Measurements from ENCODE around the gene SEMA5A. TPM values are rescaled to one million over a fixed set of nuclear protein-coding genes. Genes with fewer than 3 reads are reported as not detected.

The SEMA5A gene
- total RNA-seq, 1 donor from 2014 or later, result 9.3 TPM

- Histone ChIP-seq H3K27ac (no peak overlapping the region), H3K27me3 (no peaks in the 10 kb centered on the region), H3K36me3 (no peaks in the 10 kb centered on the region), H3K4me1 (no peaks in the 10 kb centered on the region), H3K9me3 (no peaks in the 10 kb centered on the region), H3K4me3 (no peak overlapping the region)
- DNase-seq (ENCODE audit: extremely low spot score in 2 of 2), result no peak
- TF ChIP-seq CTCF (IDR thresholded peaks at IDR 0.05) (no peak), POLR2A (IDR thresholded peaks at IDR 0.05) (no peak), POLR2AphosphoS5 (IDR thresholded peaks at IDR 0.05; ENCODE audit: insufficient read depth in 1 of 2, low read depth in 1 of 2) (no peak)
- intact Hi-C loops (cut with DNase I), result no loop called here
Measured at GRCh38 chr5:9370256-9370655, 175.6 kb downstream of the SEMA5A start.

GRCh38 chr5:9365512-9365911 is 180.4 kb downstream of the SEMA5A start:
- intact Hi-C loops (cut with DNase I), result no loop called here
- H3K9me3 ChIP-seq, result no peaks in the 10 kb centered on the region
- no peak for DNase-seq (ENCODE audit: extremely low spot score in 2 of 2)
- H3K36me3 ChIP-seq, result no peaks in the 10 kb centered on the region
- H3K27ac ChIP-seq, result no peak overlapping the region
- no peak overlapping the region for H3K4me3 ChIP-seq
- TF ChIP-seq POLR2AphosphoS5 (IDR thresholded peaks at IDR 0.05; ENCODE audit: insufficient read depth in 1 of 2, low read depth in 1 of 2), result no peak
- TF ChIP-seq POLR2A (IDR thresholded peaks at IDR 0.05), result no peak
- TF ChIP-seq CTCF (IDR thresholded peaks at IDR 0.05), result no peak
- no peaks in the 10 kb centered on the region for H3K4me1 ChIP-seq
- H3K27me3 ChIP-seq, result no peaks in the 10 kb centered on the region

GRCh38 chr5:9363449-9363848 is 182.4 kb downstream of the SEMA5A start:
- intact Hi-C loops (cut with DNase I), result no loop called here
- no peak for DNase-seq (ENCODE audit: extremely low spot score in 2 of 2)
- TF ChIP-seq CTCF (IDR thresholded peaks at IDR 0.05), result no peak
- TF ChIP-seq POLR2A (IDR thresholded peaks at IDR 0.05), result no peak
- no peak for TF ChIP-seq POLR2AphosphoS5 (IDR thresholded peaks at IDR 0.05; ENCODE audit: insufficient read depth in 1 of 2, low read depth in 1 of 2)
- H3K27me3 ChIP-seq, result no peaks in the 10 kb centered on the region
- H3K4me1 ChIP-seq, result no peaks in the 10 kb centered on the region
- no peaks in the 10 kb centered on the region for H3K9me3 ChIP-seq
- no peak overlapping the region for H3K4me3 ChIP-seq
- no peaks in the 10 kb centered on the region for H3K36me3 ChIP-seq
- no peak overlapping the region for H3K27ac ChIP-seq

- intact Hi-C loops (cut with DNase I), result no loop called here
- TF ChIP-seq POLR2A (IDR thresholded peaks at IDR 0.05) (no peak), CTCF (IDR thresholded peaks at IDR 0.05) (no peak), POLR2AphosphoS5 (IDR thresholded peaks at IDR 0.05; ENCODE audit: insufficient read depth in 1 of 2, low read depth in 1 of 2) (no peak)
- Histone ChIP-seq H3K4me1 (no peaks in the 10 kb centered on the region), H3K27ac (no peak overlapping the region), H3K9me3 (no peaks in the 10 kb centered on the region), H3K36me3 (no peaks in the 10 kb centered on the region), H3K27me3 (no peaks in the 10 kb centered on the region), H3K4me3 (no peak overlapping the region)
- no peak for DNase-seq (ENCODE audit: extremely low spot score in 2 of 2)
Measured at GRCh38 chr5:9363026-9363425, 182.8 kb downstream of the SEMA5A start.

- no peak overlapping the region for H3K27ac ChIP-seq
- H3K4me3 ChIP-seq, result no peak overlapping the region
- intact Hi-C loops (cut with DNase I), result no loop called here
- no peaks in the 10 kb centered on the region for H3K4me1 ChIP-seq
- no peaks in the 10 kb centered on the region for H3K27me3 ChIP-seq
- no peak for DNase-seq (ENCODE audit: extremely low spot score in 2 of 2)
- H3K36me3 ChIP-seq, result no peaks in the 10 kb centered on the region
- no peak for TF ChIP-seq POLR2A (IDR thresholded peaks at IDR 0.05)
- no peak for TF ChIP-seq POLR2AphosphoS5 (IDR thresholded peaks at IDR 0.05; ENCODE audit: insufficient read depth in 1 of 2, low read depth in 1 of 2)
- no peak for TF ChIP-seq CTCF (IDR thresholded peaks at IDR 0.05)
- H3K9me3 ChIP-seq, result no peaks in the 10 kb centered on the region
Measured at GRCh38 chr5:9362600-9362999, 183.3 kb downstream of the SEMA5A start.
